Neural crest cell (in vitro differentiated cells): Measurements from ENCODE around the gene MUC5AC. TPM values are rescaled to one million over a fixed set of nuclear protein-coding genes. Genes with fewer than 3 reads are reported as not detected.

Experiments used
- DNase-seq: peaks from one replicate; pipeline ENCODE4 v3.0.0; 2021; ENCODE audit warnings: low read depth, mixed read lengths, low spot score
- H3K27ac Mint-ChIP-seq: one replicate; pipeline ENCODE4 v1.8.0; 2021; ENCODE audit warnings: mild to moderate bottlenecking, mixed read lengths; ENCODE audit not compliant: unreplicated experiment
- H3K27me3 Mint-ChIP-seq: 2 replicates; pipeline ENCODE4 v1.8.0; 2021; ENCODE audit warnings: low read depth, mild to moderate bottlenecking, mixed read lengths
- H3K36me3 Mint-ChIP-seq: 2 replicates; pipeline ENCODE4 v1.8.0; 2021; ENCODE audit warnings: low read depth, mild to moderate bottlenecking, mixed read lengths
- H3K4me1 Mint-ChIP-seq: 2 replicates; pipeline ENCODE4 v1.8.0; 2021; ENCODE audit warnings: mixed read lengths
- H3K4me3 Mint-ChIP-seq: one replicate; pipeline ENCODE4 v1.8.0; 2021; ENCODE audit warnings: mild to moderate bottlenecking, mixed read lengths
- H3K9me3 Mint-ChIP-seq: 2 replicates; pipeline ENCODE4 v1.8.0; 2021; ENCODE audit warnings: mixed read lengths
- total RNA-seq: library from RNA; stranded (reverse); gene quantifications from 2 replicates; pipeline ENCODE4 v1.2.1, GENCODE V29; 2021
- TF ChIP-seq, protein P1 (sequence below): fragments of 200-600 bp; sonication (generic); conservative IDR thresholded peaks from 2 replicates; pipeline ENCODE4 v1.5.0; 2021; ENCODE audit warnings: antibody characterized with exemption, mild to moderate bottlenecking

MUC5AC gene
- total RNA-seq, 1 donor from 2014 or later = not detected

DNA sequence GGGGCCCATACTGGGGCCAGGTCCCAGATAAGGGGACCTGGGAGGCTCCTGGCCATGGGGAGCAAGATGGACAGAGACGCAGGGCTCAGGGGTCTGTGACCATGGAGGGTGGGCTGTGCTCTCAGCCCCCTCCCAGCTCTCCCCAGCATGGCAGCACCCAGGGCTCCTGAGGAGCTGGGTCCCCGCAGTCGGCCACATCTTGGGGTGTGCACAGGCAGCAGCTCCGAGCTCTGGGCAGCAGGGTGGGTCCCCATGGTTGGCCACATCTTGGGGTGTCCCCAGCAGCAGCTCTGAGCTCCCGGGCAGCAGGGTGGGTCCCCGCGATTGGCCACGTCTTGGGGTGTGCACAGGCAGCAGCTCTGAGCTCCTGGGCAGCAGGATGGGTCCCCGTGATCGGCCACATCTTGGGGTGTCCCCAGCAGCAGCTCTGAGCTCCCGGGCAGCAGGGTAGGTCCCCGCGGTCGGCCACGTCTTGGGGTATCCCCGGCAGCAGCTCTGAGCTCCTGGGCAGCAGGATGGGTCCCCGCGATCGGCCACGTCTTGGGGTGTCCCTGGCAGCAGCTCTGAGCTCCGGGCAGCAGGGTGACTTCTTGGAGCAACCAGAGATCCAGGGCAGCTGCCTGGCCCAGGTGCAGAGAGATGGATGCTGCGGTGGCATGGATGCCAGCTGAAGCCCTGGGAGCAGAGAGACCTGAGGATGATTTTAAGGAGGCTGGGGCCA is 46.8 kb downstream of the MUC5AC start:
- no peak for DNase-seq
- Mint-ChIP-seq H3K27ac (no peak overlapping the region), H3K4me1 (no peaks in the 10 kb centered on the region), H3K9me3 (no peaks in the 10 kb centered on the region), H3K4me3 (no peak overlapping the region), H3K27me3 (no peaks in the 10 kb centered on the region), H3K36me3 (no peaks in the 10 kb centered on the region)
- TF ChIP-seq, protein P1, sequence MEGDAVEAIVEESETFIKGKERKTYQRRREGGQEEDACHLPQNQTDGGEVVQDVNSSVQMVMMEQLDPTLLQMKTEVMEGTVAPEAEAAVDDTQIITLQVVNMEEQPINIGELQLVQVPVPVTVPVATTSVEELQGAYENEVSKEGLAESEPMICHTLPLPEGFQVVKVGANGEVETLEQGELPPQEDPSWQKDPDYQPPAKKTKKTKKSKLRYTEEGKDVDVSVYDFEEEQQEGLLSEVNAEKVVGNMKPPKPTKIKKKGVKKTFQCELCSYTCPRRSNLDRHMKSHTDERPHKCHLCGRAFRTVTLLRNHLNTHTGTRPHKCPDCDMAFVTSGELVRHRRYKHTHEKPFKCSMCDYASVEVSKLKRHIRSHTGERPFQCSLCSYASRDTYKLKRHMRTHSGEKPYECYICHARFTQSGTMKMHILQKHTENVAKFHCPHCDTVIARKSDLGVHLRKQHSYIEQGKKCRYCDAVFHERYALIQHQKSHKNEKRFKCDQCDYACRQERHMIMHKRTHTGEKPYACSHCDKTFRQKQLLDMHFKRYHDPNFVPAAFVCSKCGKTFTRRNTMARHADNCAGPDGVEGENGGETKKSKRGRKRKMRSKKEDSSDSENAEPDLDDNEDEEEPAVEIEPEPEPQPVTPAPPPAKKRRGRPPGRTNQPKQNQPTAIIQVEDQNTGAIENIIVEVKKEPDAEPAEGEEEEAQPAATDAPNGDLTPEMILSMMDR = no peak

DNA sequence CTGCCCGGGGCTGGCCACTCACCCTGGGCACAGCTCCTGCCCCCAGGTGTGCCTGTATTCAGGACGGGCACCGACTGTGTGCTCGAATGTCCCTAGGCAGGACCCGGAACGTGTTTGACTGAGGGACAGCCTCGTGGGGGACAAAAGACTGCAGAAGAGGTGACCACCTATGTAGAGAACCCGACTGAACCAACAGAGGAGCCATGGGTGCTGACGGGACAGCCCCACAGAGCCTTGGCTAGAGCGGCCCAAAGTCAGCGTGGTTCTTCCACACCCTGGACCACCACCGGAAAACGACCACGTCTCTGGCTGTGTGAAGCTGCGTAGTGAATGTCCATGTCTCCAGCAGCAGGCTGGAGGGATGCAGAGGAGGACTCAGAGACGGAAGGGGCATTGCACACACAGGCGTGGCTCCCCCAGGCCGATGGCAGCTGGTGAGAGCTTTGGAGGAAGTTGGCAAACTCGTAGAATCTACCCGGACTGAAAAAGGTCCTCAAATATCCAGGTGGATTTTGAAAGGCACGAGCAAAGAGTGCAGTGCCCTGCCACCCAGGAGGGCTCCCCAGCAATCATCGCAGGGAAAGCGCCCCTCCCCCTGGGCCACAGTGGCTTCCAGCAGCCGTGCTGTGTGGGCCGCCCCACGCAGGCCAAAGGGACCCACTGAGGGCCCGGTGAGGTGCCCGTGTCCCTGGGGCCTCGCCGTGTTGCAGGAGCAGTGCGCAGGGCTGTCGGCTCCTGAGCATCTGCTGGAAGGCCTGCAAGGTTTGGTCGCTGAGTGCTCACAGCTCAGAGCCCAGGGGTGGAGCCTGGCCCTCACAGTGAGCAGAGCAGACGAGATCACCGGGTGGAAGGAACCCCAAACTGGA is 47.6 kb downstream of the MUC5AC start:
- Mint-ChIP-seq H3K27ac (peak overlapping the region; percentile 47), H3K27me3 (peaks cover 2% of the 10 kb centered on the region), H3K9me3 (no peaks in the 10 kb centered on the region), H3K4me1 (no peaks in the 10 kb centered on the region), H3K4me3 (no peak overlapping the region), H3K36me3 (no peaks in the 10 kb centered on the region)
- no peak for DNase-seq
- TF ChIP-seq, protein P1 = no peak

DNA sequence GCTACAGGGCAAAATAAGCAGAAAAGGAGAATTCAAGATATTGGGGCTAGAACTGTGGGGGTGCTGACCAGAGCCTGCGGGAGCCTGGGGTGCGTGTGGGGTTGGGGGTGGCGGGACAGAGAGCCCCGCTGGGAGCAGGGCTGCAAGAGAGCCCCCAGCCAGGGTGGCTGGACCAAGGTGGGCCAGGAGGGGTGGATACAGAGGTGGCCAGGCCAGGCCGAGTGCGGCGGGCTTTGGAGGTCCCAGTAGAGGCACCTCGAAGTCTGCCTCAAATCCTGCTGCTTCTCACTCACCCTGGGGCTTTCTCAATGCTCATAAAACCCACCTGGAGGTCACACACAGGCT is 48.2 kb downstream of the MUC5AC start:
- Mint-ChIP-seq H3K9me3 (no peaks in the 10 kb centered on the region), H3K4me1 (no peaks in the 10 kb centered on the region), H3K36me3 (no peaks in the 10 kb centered on the region), H3K4me3 (no peak overlapping the region), H3K27ac (no peak overlapping the region), H3K27me3 (peaks cover 6% of the 10 kb centered on the region)
- no peak for DNase-seq
- TF ChIP-seq, protein P1 = no peak

GRCh38 chr11:1206391-1207271 is 48.9 kb downstream of the MUC5AC start:
- peaks cover 13% of the 10 kb centered on the region for H3K27me3 Mint-ChIP-seq
- TF ChIP-seq, protein P1 = no peak
- peaks cover 6% of the 10 kb centered on the region for H3K9me3 Mint-ChIP-seq
- H3K4me1 Mint-ChIP-seq = no peaks in the 10 kb centered on the region
- H3K27ac Mint-ChIP-seq = no peak overlapping the region
- H3K36me3 Mint-ChIP-seq = no peaks in the 10 kb centered on the region
- no peak for DNase-seq
- H3K4me3 Mint-ChIP-seq = no peak overlapping the region

DNA sequence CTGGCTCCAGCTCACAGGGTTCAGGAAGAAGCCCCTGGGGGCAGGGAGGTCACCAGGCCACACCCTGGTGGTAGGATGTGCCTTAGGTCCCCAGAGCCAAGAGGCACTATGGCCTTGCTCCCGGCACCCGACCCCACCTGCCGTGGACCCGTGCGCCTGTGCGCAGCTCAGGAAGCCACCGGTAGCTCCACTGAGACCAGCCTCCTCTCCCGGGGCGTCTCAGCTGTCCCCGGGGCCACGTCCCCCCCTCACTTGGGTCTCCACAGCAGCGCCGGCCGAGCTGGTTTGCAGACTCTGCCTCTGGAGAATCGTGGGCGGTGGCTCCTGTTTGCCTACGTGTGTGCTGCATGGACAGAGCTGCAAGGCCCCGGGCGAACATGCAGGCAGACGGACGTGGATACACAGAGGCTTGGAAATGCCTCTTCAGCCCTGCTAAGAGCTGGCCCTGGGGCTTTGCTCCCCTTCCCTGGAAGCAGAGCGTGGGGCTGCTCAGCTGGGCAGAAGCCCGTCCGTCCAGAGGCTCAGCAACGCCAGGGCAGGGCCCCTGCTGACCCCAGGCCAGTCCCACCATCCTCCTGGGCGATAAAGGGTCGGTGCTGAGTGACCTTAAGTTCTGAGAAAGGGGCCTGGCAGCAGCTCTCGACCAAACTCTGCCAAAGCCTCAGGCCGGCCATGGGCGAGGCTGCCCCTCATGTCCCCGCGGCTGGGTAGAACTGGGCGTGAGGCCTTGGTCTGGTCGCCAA is 49.8 kb downstream of the MUC5AC start:
- no peak overlapping the region for H3K27ac Mint-ChIP-seq
- no peaks in the 10 kb centered on the region for H3K36me3 Mint-ChIP-seq
- H3K9me3 Mint-ChIP-seq = peaks cover 11% of the 10 kb centered on the region
- no peak overlapping the region for H3K4me3 Mint-ChIP-seq
- H3K4me1 Mint-ChIP-seq = no peaks in the 10 kb centered on the region
- TF ChIP-seq, protein P1 = no peak
- DNase-seq = no peak
- H3K27me3 Mint-ChIP-seq = peaks cover 20% of the 10 kb centered on the region
